ENCODE results near the gene SDR39U1. TPM values are rescaled to one million over a fixed set of nuclear protein-coding genes. Genes with fewer than 3 reads are reported as not detected.

The SDR39U1 gene
- total RNA-seq, 1 donor from 2014 or later = 10.4 TPM

DNA sequence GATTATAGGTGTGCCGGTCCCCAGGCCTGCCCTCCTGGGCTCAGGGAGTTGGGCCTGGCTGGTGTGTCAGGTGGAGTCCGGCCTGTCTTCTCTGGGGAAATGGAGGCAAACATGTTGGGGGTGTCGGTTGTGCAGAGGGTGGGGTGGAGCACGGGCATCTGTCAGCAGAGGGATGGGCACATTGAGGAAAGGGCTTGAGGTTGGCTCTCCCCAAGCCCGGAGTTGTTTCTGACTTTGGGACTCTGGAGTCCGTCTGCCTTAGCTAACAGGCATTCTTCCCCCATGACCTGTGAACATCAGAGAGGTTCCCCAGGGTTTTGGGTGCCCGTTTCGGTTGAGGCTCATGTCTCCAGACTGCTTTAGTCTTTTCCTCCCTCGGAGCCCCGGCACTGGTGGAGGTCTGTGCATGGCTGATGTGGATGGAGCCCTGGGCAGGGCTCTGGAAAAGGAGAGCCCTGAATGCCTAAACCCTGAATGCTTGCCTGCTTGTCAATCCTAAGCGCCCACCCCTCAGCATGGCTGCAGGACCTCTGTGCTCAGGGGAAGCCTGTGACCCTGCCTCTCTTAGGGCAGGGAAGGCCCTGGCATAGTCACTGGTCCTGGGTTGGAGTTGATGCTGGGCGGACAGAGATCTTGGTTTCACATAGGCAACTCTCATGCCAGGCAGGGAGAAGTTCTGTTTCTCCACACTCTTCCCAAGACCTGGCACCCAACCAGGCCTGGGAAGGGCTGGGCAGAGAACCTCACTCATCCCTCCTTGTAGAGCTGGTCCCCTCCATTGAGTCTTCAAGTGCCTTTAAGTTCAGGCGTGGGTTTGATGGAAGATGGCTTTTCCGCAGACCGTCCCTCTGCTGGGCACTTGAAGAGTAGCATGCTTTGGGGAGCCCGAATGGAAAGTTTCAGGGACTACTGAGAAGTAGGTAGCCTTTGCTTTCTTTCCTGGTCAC, 30.9 kb downstream of the SDR39U1 start:
- peak; percentile 32 for DNase-seq (ENCODE audit: low read depth)

GRCh38 chr14:24409956-24410355, 32.6 kb downstream of the SDR39U1 start:
- no peak for DNase-seq (ENCODE audit: low read depth)

GRCh38 chr14:24409192-24409591, 33.4 kb downstream of the SDR39U1 start:
- DNase-seq (ENCODE audit: low read depth) = no peak

DNA sequence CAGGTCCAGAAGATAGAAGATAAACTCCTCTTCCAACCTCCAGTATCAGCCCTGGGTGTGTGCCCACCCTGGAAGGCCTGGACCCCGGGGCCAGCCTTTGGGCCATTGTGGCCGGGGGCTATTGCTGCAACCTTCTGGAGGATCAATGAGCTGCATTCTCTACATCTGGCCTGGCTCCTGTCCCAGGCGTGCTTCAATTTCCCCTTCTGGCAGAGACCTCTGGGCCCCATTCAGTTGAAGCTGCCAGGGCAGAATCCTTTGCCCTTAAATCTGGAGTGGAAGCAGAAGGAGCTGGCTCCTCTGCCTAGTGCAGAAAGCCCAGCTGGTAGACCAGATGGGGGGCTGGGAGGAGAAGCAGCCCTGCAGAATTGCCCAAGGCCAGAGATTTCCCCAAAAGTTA, 33.8 kb downstream of the SDR39U1 start:
- DNase-seq (ENCODE audit: low read depth) = no peak

GRCh38 chr14:24407608-24408325, 34.8 kb downstream of the SDR39U1 start:
- no peak for DNase-seq (ENCODE audit: low read depth)

GRCh38 chr14:24406416-24406815, 36.2 kb downstream of the SDR39U1 start:
- no peak for DNase-seq (ENCODE audit: low read depth)

- no peak for DNase-seq (ENCODE audit: low read depth)
These were observed 37.8 kb downstream of the SDR39U1 start for GRCh38 chr14:24404814-24405213.

DNA sequence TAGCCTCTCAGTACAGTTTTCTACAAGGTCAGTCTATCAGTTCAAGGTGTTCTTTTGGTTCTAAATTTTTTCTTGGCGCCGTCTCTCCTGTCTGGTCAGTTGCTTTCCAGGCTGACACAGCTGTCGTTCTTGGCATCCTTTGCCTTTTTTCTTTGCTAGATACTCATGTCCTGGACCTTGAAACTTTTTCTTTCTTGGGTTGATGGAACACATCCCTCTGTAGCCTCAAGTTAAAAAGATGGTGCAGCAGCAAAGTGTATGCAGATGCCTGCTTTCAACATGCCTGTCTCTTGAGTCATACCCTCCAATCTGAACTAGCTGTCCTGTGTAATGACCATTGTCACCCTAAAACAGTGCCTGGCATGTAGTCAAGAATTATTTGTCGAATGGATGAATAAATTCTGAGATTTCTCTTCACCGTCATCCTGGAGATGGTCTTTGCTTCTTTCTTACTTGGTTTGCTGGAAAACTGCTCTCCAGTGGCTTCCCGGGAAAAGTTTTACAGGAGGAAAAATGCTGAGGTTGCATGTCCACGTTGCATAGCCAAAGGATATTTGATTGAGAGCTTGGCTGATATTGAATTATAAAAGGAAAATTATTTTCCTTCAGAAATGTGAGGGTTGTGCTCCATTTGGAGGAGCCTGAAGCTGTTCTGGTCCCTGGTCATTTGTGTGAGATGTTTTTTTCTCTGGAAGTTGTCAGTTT, 39.1 kb downstream of the SDR39U1 start:
- no peak for DNase-seq (ENCODE audit: low read depth)

DNA sequence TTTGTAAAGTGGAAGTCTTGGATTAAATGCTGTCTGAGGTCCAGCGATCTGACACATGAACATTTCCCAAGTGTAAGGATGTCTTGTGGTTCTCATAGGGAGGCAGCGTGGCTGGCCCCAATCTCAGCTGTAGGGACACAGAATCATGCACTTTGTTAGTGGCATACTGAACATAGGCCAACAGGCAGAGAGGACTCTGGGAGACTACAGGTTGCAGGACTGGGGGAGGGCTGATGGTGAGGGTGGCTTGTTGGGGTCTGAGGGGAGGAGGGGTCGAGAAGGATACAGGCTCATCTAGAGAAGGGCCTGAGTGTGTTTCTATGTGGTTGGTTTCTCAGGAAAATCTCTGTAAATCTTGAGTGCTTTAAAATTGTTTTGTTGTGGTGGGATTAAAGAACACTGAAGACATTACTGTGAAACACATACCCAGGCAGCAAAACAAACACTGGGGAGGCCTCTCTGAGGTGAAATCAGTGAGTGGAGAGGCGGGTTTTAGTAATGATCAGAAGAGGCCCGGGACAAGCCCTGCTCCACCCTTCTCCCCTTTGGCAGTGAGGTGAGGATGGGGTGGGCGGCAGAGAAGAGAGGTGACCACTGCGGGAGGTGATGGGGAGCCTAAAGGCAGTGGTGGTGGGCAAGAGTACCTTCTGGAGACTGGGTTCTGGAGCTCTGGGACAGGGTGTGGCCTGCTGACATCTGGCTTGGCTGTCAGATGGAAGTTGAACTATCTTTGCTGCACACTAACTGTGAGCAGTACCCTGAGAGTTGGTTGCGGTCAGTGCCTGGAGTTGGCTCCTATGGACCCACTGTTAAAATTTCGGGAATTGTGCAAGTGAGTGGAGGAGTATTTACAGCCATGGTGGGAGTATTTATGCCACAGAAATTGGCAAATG, 40.5 kb downstream of the SDR39U1 start:
- no peak for DNase-seq (ENCODE audit: low read depth)

DNA sequence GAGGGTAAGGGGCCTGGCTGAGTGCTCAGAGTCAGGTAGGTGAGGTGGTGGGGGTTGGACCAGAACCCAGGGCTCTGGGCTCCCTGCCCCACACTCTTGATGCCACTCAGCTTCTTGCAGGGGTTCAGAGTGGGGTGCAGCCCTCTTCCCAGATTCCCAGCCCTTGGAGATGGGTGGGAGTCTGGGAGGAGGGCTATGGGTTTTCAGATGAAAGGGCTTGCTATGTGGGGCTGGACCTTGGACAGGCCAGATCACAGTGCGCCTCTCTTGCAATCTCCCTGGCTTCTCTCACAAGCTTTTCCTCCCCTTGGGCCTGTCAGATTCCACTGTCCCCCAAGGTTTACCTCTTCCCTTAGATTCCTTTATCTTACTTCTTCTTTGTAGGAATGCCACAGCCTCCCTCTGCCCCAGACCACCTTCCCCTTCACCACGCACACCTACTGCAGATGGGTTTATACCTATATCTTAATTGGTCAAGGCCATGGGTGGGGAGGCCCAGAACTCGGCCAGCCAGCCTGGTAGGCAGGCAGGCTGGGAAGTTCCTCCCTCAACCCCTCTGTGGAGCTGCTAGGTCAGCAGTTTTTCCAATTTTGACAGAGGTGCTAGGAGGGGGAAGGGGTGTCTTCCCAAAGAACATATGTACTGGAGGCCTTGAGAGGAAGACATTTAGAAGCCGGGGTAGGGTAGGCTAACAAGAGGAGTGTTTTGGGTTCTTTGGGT, 42.4 kb downstream of the SDR39U1 start:
- DNase-seq (ENCODE audit: low read depth) = no peak

GRCh38 chr14:24399447-24399822, 43.1 kb downstream of the SDR39U1 start:
- no peak for DNase-seq (ENCODE audit: low read depth)

- no peak for DNase-seq (ENCODE audit: low read depth)
These were observed 43.7 kb downstream of the SDR39U1 start, which contains the start of gene NYNRIN for GRCh38 chr14:24398653-24399446. NYNRIN (plus strand) TSS chr14:24399003; CDS start chr14:24399247, 244 bp downstream.

DNA sequence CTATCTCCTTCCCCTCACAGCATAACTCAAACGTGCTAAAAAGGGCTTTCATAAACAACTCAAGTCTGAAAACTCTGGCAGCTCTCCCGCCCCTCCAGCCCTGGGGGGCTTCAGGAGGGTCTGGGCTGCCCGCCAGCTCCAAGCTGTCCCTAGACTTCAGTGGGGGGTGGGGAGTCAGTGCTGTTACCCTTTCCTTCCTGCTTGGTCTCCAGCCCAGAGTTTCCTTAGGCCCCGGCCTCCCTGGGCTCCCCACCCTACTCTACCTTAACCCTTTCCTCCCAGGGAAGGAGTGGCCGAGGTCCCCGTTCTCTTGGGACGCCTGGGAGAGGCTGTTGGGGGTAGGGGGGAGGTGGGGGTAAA, 44.3 kb downstream of the SDR39U1 start:
- DNase-seq (ENCODE audit: low read depth) = no peak

- DNase-seq (ENCODE audit: low read depth) = no peak
These were observed 44.8 kb downstream of the SDR39U1 start for GRCh38 chr14:24397639-24398292.

GRCh38 chr14:24395609-24396582, 46.7 kb downstream of the SDR39U1 start:
- DNase-seq (ENCODE audit: low read depth) = no peak

GRCh38 chr14:24394275-24394674, 48.3 kb downstream of the SDR39U1 start:
- DNase-seq (ENCODE audit: low read depth) = no peak

- peak; percentile 49 for DNase-seq (ENCODE audit: low read depth)
These were observed 50.1 kb downstream of the SDR39U1 start for GRCh38 chr14:24392325-24393091.

All from renal cortical epithelial cell (primary cell).